AG09309 (cell line): ENCODE results near the gene DCAF12.

ENCODE experiments used
- DNase-seq: peaks from one replicate; pipeline ENCODE4 v3.0.0-alpha.2; 2010; ENCODE audit warnings: low read depth
- H3K4me3 ChIP-seq: 2 replicates; pipeline ENCODE4 v1.5.1; 2011; ENCODE audit warnings: mild to moderate bottlenecking, low read depth, low read length, moderate library complexity; ENCODE audit not compliant: control insufficient read depth
- CTCF ChIP-seq: IDR thresholded peaks from 2 replicates; pipeline ENCODE4 v1.5.1; 2011; ENCODE audit warnings: mild to moderate bottlenecking, low read depth, low read length, inconsistent platforms; ENCODE audit not compliant: insufficient read depth, control insufficient read depth; ENCODE audit errors: missing control alignments

Gene DCAF12

GRCh38 chr9:34126207-34127034, at the start of gene DCAF12:
DCAF12 (minus strand) TSS chr9:34126698; CDS start chr9:34126431, 267 bp downstream.
- no peak for TF ChIP-seq CTCF
- DNase-seq, result peak; percentile 48
- peak within 1 kb of the TSS; percentile 94 for H3K4me3 ChIP-seq

GRCh38 chr9:34176089-34176488, 49.6 kb upstream of the DCAF12 start:
- no peak for DNase-seq

GRCh38 chr9:34171753-34172535, 45.4 kb upstream of the DCAF12 start:
- no peak for DNase-seq
- H3K4me3 ChIP-seq, result no peak overlapping the region
- no peak for TF ChIP-seq CTCF

More at GRCh38 chr9:34176089-34176488, 49.6 kb upstream of the DCAF12 start:
- no peak for TF ChIP-seq CTCF
- H3K4me3 ChIP-seq, result no peak overlapping the region

- no peak overlapping the region for H3K4me3 ChIP-seq
- no peak for DNase-seq
- TF ChIP-seq CTCF, result no peak
Measured at GRCh38 chr9:34170237-34170991, 43.9 kb upstream of the DCAF12 start.

GRCh38 chr9:34169125-34169524, 42.6 kb upstream of the DCAF12 start:
- no peak for DNase-seq
- TF ChIP-seq CTCF, result no peak
- no peak overlapping the region for H3K4me3 ChIP-seq

GRCh38 chr9:34163434-34163833, 36.9 kb upstream of the DCAF12 start:
- no peak for TF ChIP-seq CTCF
- DNase-seq, result no peak
- H3K4me3 ChIP-seq, result no peak overlapping the region
